ENCODE measurements around the gene CD151.

Gene CD151

DNA sequence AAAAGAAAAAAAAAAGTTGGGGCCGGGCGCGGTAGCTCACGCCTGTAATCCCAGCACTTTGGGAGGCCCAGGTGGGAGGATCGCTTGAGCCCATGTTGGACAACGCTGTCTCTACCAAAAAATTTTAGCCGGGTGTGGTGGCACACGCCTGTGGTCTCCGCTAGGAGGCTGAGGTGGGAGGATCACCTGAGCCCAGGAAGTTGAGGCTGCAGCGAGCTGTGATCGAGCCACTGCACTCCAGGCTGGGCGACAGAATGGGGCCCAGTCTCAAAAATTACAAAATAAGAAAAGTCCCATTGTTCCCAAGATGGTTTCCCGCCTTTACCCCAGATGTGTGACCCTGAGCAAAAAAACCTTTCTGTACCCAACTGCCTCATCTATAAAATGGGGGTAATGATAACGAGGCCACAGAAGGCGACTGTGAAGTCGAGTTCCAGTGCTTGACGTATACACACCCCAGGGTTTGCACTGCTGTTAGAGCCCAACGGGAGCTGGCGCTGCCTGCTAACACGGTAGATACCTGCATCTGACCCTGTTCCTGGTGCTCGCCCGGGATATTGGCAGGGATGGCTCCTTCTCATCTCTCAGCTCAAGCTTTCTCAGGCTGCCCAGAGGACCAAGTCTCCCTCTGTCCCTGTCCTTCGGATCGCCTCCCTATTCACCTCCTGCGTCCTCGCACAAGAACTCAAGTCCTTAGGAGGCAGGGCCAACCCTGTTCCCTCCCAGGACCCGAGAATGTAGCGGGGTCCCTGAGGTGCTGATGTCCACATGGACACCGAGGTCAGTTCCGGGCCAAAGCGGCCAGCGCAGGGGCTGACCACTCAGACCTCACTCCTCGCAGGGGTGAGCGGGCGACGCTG is 24.1 kb upstream of the CD151 start:
- Histone ChIP-seq H3K27ac (ENCODE audit: low read depth, low read length) (peak overlapping the region; percentile 99), H3K4me3 (ENCODE audit: low read depth, low read length) (peak overlapping the region; percentile 93), H3K27me3 (ENCODE audit: control insufficient read depth, insufficient read depth, low read length) (no peaks in the 10 kb centered on the region), H3K36me3 (ENCODE audit: control insufficient read depth, insufficient read depth, low read length) (peaks cover 30% of the 10 kb centered on the region), H3K9ac (ENCODE audit: low read length) (peak overlapping the region; percentile 97), H3K4me1 (ENCODE audit: control insufficient read depth, insufficient read depth, low read length) (peaks cover 22% of the 10 kb centered on the region), H3K9me3 (ENCODE audit: control insufficient read depth, insufficient read depth, low read depth, low read length) (no peaks in the 10 kb centered on the region)

DNA sequence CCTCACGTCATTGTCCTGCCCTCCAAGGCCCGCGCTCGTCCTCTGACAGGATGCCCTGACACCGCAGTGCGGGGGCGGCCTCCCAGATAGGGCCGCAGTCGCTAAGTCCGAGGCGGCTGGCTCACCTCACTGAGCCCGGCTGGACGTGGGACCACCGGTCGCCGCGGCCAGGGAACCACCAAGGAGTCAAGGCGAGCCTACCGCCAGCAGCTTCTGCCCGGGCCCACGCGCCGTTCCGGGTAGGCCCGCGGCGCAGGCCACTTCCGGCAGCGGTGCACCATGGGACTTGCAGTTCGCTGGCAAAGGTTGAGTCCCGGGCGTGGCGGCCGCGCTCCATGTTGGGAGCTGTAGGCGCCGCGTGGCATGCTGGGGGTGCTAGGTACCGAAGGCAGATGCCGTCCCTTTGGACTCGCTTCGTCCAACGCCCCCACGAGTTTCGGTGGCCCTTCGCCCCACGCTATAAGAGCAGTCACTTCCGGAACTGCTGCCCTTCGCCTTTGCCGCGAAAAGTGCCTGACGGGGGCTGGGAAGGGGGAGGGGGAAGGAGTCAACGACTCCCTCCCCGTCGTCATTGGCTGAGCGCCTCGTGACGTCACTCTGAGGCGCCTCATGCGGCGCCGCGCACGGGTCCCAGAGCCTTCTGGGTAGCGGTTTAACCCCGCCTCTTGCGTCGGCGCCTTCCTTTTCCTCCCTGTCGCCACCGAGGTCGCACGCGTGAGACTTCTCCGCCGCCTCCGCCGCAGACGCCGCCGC is 23.3 kb upstream of the CD151 start, which contains the start of gene RPLP2:
RPLP2 (plus strand) TSS at position 681 of the 753 bp plus-strand sequence. CDS start 268 bp downstream, outside the sequence.
- Histone ChIP-seq H3K4me3 (ENCODE audit: low read depth, low read length) (peak within 1 kb of the TSS; percentile 93), H3K9me3 (ENCODE audit: control insufficient read depth, insufficient read depth, low read depth, low read length) (no peaks in the 10 kb centered on the region), H3K4me1 (ENCODE audit: control insufficient read depth, insufficient read depth, low read length) (peaks cover 14% of the 10 kb centered on the region), H3K27me3 (ENCODE audit: control insufficient read depth, insufficient read depth, low read length) (no peaks in the 10 kb centered on the region), H3K36me3 (ENCODE audit: control insufficient read depth, insufficient read depth, low read length) (peaks cover 33% of the 10 kb centered on the region), H3K27ac (ENCODE audit: low read depth, low read length) (peak within 1 kb of the TSS; percentile 99), H3K9ac (ENCODE audit: low read length) (peak within 1 kb of the TSS; percentile 97)

GRCh38 chr11:810040-810567 is 22.6 kb upstream of the CD151 start:
- peak overlapping the region; percentile 99 for H3K27ac ChIP-seq (ENCODE audit: low read depth, low read length)
- H3K9ac ChIP-seq (ENCODE audit: low read length): peak overlapping the region; percentile 97
- no peaks in the 10 kb centered on the region for H3K9me3 ChIP-seq (ENCODE audit: control insufficient read depth, insufficient read depth, low read depth, low read length)
- H3K27me3 ChIP-seq (ENCODE audit: control insufficient read depth, insufficient read depth, low read length): no peaks in the 10 kb centered on the region
- peak overlapping the region; percentile 93 for H3K4me3 ChIP-seq (ENCODE audit: low read depth, low read length)
- H3K4me1 ChIP-seq (ENCODE audit: control insufficient read depth, insufficient read depth, low read length): peaks cover 11% of the 10 kb centered on the region
- peaks cover 33% of the 10 kb centered on the region for H3K36me3 ChIP-seq (ENCODE audit: control insufficient read depth, insufficient read depth, low read length)

GRCh38 chr11:811446-812245 is 21.1 kb upstream of the CD151 start:
- peaks cover 33% of the 10 kb centered on the region for H3K36me3 ChIP-seq (ENCODE audit: control insufficient read depth, insufficient read depth, low read length)
- peaks cover 11% of the 10 kb centered on the region; the same call in 1 of the 2 replicates for H3K4me1 ChIP-seq (ENCODE audit: control insufficient read depth, insufficient read depth, low read length)

GRCh38 chr11:812390-812789 is 20.4 kb upstream of the CD151 start:
- H3K9me3 ChIP-seq (ENCODE audit: control insufficient read depth, insufficient read depth, low read depth, low read length): no peaks in the 10 kb centered on the region
- H3K36me3 ChIP-seq (ENCODE audit: control insufficient read depth, insufficient read depth, low read length): peaks cover 33% of the 10 kb centered on the region
- no peak overlapping the region for H3K9ac ChIP-seq (ENCODE audit: low read length)
- H3K4me1 ChIP-seq (ENCODE audit: control insufficient read depth, insufficient read depth, low read length): peaks cover 11% of the 10 kb centered on the region; the same call in 1 of the 2 replicates
- no peaks in the 10 kb centered on the region for H3K27me3 ChIP-seq (ENCODE audit: control insufficient read depth, insufficient read depth, low read length)
- H3K4me3 ChIP-seq (ENCODE audit: low read depth, low read length): no peak overlapping the region
- H3K27ac ChIP-seq (ENCODE audit: low read depth, low read length): no peak overlapping the region

More at GRCh38 chr11:811446-812245, 21.1 kb upstream of the CD151 start:
- Histone ChIP-seq H3K27ac (ENCODE audit: low read depth, low read length) (peak overlapping the region; percentile 99; the same call in 1 of the 2 replicates), H3K27me3 (ENCODE audit: control insufficient read depth, insufficient read depth, low read length) (no peaks in the 10 kb centered on the region), H3K9ac (ENCODE audit: low read length) (peak overlapping the region; percentile 97), H3K4me3 (ENCODE audit: low read depth, low read length) (peak overlapping the region; percentile 93), H3K9me3 (ENCODE audit: control insufficient read depth, insufficient read depth, low read depth, low read length) (no peaks in the 10 kb centered on the region)

DNA sequence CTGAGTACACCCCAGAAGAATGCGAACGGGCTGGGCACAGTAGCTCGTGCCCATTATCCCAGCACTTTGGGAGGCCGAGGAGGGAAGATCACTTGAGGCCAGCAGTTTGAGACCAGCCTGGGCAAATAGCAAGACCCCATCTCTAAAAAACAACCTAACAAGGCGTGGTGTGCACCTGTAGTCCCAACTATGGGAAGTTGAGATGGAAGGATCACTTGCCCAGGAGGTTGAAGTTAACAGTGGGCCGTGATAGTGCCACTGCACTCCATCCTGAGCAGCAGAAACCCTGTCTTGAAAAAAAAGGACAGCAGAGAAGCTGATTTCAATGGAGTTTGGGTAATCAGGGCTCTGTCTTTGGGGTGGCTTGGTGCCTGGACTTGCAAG is 19.7 kb upstream of the CD151 start:
- peaks cover 11% of the 10 kb centered on the region; the same call in 1 of the 2 replicates for H3K4me1 ChIP-seq (ENCODE audit: control insufficient read depth, insufficient read depth, low read length)
- peak overlapping the region; percentile 17 for H3K9ac ChIP-seq (ENCODE audit: low read length)
- H3K27ac ChIP-seq (ENCODE audit: low read depth, low read length): no peak overlapping the region
- no peak overlapping the region for H3K4me3 ChIP-seq (ENCODE audit: low read depth, low read length)
- H3K36me3 ChIP-seq (ENCODE audit: control insufficient read depth, insufficient read depth, low read length): peaks cover 33% of the 10 kb centered on the region
- H3K27me3 ChIP-seq (ENCODE audit: control insufficient read depth, insufficient read depth, low read length): no peaks in the 10 kb centered on the region
- H3K9me3 ChIP-seq (ENCODE audit: control insufficient read depth, insufficient read depth, low read depth, low read length): no peaks in the 10 kb centered on the region

- H3K36me3 ChIP-seq (ENCODE audit: control insufficient read depth, insufficient read depth, low read length): peaks cover 33% of the 10 kb centered on the region
- H3K4me3 ChIP-seq (ENCODE audit: low read depth, low read length): no peak overlapping the region
- peak overlapping the region; percentile 17 for H3K9ac ChIP-seq (ENCODE audit: low read length)
- H3K4me1 ChIP-seq (ENCODE audit: control insufficient read depth, insufficient read depth, low read length): peaks cover 13% of the 10 kb centered on the region
- no peak overlapping the region for H3K27ac ChIP-seq (ENCODE audit: low read depth, low read length)
- H3K9me3 ChIP-seq (ENCODE audit: control insufficient read depth, insufficient read depth, low read depth, low read length): no peaks in the 10 kb centered on the region
- H3K27me3 ChIP-seq (ENCODE audit: control insufficient read depth, insufficient read depth, low read length): no peaks in the 10 kb centered on the region
These were observed 19.2 kb upstream of the CD151 start for GRCh38 chr11:813456-814096.

DNA sequence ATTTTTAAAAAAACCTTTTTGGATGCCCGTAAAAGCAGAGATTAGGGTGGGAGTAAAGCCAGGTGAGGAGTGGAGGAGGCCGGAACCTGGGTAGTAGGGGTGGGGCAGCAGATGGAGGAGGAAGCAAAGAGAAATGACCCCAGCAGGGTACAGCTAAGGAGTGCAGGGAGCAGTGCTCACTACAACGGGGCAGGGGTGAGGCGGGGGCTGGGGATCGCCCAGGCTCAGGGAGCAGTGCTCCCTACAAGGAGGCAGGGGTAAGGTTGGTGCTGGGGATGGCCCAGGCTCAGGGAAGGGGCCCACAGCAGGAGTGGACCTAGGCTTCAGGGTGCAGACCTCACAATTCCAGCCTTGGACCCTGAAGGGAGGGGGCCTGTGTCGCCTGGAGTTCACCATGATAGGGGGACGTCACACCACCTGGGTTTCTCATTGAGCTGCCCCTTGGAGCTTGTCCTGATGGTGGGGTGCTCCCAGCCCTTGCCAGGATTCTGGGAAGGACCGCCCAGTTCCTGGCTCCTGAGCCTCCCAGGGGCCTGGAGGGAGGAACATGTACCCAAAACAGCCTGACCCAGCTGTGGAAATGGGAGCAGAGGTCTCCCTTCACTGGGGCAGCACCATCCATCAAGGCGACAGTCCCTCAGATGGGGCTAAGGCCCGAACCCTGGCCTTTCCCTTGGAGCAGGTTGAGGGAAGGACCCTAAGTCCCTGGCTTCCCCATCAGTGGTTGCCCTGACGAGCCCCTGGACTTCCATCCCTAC is 16.9 kb upstream of the CD151 start:
- peaks cover 32% of the 10 kb centered on the region for H3K36me3 ChIP-seq (ENCODE audit: control insufficient read depth, insufficient read depth, low read length)
- no peak overlapping the region for H3K9ac ChIP-seq (ENCODE audit: low read length)
- H3K27me3 ChIP-seq (ENCODE audit: control insufficient read depth, insufficient read depth, low read length): no peaks in the 10 kb centered on the region
- no peak overlapping the region for H3K27ac ChIP-seq (ENCODE audit: low read depth, low read length)
- no peak overlapping the region for H3K4me3 ChIP-seq (ENCODE audit: low read depth, low read length)
- no peaks in the 10 kb centered on the region for H3K9me3 ChIP-seq (ENCODE audit: control insufficient read depth, insufficient read depth, low read depth, low read length)
- peaks cover 17% of the 10 kb centered on the region for H3K4me1 ChIP-seq (ENCODE audit: control insufficient read depth, insufficient read depth, low read length)

GRCh38 chr11:816433-816779 is 16.3 kb upstream of the CD151 start:
- no peak overlapping the region for H3K27ac ChIP-seq (ENCODE audit: low read depth, low read length)
- no peak overlapping the region for H3K4me3 ChIP-seq (ENCODE audit: low read depth, low read length)
- H3K36me3 ChIP-seq (ENCODE audit: control insufficient read depth, insufficient read depth, low read length): peaks cover 26% of the 10 kb centered on the region
- H3K27me3 ChIP-seq (ENCODE audit: control insufficient read depth, insufficient read depth, low read length): no peaks in the 10 kb centered on the region
- no peaks in the 10 kb centered on the region for H3K9me3 ChIP-seq (ENCODE audit: control insufficient read depth, insufficient read depth, low read depth, low read length)
- peaks cover 12% of the 10 kb centered on the region for H3K4me1 ChIP-seq (ENCODE audit: control insufficient read depth, insufficient read depth, low read length)
- no peak overlapping the region for H3K9ac ChIP-seq (ENCODE audit: low read length)

Data from HUES6 (cell line).